BLaER1 (cell line): ENCODE data around the gene EXOSC3.
"Not testable (repeated sequence)": the region's sequence is repeated elsewhere in the genome, so short reads cannot be mapped to it uniquely, and the experiment has no call there.

Source experiments
- H3K27ac ChIP-seq: shearing (Covaris generic); formaldehyde crosslinking; 2 replicates; pipeline ENCODE4 v1.8.1; 2022
- H3K27me3 ChIP-seq: shearing (Covaris generic); formaldehyde crosslinking; 2 replicates; pipeline ENCODE4 v1.8.1; 2022
- H3K36me3 ChIP-seq: shearing (Covaris generic); formaldehyde crosslinking; 2 replicates; pipeline ENCODE4 v1.8.1; 2022
- H3K4me1 ChIP-seq: shearing (Covaris generic); formaldehyde crosslinking; 2 replicates; pipeline ENCODE4 v1.8.1; 2022
- H3K4me2 ChIP-seq: shearing (Covaris generic); formaldehyde crosslinking; 2 replicates; pipeline ENCODE4 v1.8.1; 2022
- H3K4me3 ChIP-seq: shearing (Covaris generic); formaldehyde crosslinking; 2 replicates; pipeline ENCODE4 v1.8.1; 2022
- H3K9ac ChIP-seq: shearing (Covaris generic); formaldehyde crosslinking; 2 replicates; pipeline ENCODE4 v1.8.1; 2022
- H3K9me3 ChIP-seq: shearing (Covaris generic); formaldehyde crosslinking; 2 replicates; pipeline ENCODE4 v1.8.1; 2022
- H4K20me1 ChIP-seq: shearing (Covaris generic); formaldehyde crosslinking; 2 replicates; pipeline ENCODE4 v1.8.1; 2022
- Cebpa-rat ChIP-seq: shearing (Covaris generic); IDR thresholded peaks from 2 replicates; pipeline ENCODE4 v1.8.1; 2022

The EXOSC3 gene

DNA sequence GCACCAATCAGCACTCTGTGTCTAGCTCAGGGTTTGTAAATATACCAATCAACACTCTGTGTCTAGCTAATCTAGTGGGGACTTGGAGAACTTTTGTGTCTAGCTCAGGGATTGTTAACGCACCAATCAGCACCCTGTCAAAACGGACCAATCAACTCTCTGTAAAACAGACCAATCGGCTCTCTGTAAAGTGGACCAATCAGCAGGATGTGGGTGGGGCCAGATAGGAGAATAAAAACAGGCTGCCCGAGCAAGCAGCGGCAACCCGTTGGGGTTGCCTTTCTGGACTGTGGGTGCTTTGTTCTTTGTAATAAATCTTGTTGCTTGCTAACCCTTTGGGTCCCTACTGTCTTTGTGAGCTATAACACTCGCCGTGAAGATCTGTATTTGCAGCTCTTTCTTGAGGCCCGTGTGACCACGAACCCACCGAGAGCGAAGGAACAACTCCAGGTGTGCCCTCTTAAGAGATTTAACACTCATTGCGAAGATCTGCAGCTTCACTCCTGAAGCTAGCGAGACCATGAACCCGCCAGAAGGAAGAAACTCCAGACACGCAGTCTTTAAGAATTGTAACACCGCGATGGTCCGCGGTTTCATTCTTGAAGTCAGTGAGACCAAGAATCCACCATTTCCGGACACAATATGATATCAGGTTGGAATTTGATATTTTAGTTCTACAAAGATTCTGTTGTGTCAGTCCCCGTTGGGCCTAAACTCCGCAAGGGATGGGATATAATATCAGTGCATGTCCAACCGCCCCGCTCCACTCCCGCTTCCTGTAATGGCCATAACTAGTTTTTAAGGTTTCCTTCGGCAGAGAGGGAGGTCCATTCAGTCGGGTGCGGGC, 32.0 kb downstream of the EXOSC3 start:
- Histone ChIP-seq H3K27ac (peak overlapping the region; percentile 88), H3K27me3 (no peaks in the 10 kb centered on the region), H3K9ac (peak overlapping the region; percentile 88), H3K4me3 (peak overlapping the region; percentile 81), H3K36me3 (peaks cover 9% of the 10 kb centered on the region; the same call in 1 of the 2 replicates), H3K4me2 (peak overlapping the region; percentile 88), H3K4me1 (peaks cover 13% of the 10 kb centered on the region), H4K20me1 (no peaks in the 10 kb centered on the region), H3K9me3 (no peaks in the 10 kb centered on the region; the same call in 1 of the 2 replicates)
- TF ChIP-seq Cebpa-rat = no peak

DNA sequence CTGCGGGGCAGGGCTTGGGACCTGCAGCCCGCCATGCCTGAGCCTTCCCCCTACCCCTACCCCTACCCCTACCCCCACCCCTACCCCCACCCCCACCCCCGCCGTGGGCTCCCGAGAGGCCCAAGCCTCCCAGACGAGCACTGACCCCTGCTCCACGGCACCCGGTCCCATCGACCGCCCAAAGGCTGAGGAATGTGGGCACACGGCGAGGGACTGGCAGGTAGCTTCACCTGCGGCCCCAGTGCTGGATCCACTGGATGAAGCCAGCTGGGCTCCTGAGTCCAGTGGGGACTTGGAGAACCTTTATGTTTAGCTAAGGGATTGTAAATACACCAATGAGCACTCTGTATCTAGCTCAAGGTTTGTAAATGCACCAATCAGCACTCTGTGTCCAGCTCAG, 32.8 kb downstream of the EXOSC3 start:
- not testable (repeated sequence) for H3K4me3 ChIP-seq, H3K9ac ChIP-seq, H3K4me2 ChIP-seq, H3K27ac ChIP-seq, H3K27me3 ChIP-seq, H3K36me3 ChIP-seq, H3K9me3 ChIP-seq, H4K20me1 ChIP-seq
- peaks cover 20% of the 10 kb centered on the region for H3K4me1 ChIP-seq

DNA sequence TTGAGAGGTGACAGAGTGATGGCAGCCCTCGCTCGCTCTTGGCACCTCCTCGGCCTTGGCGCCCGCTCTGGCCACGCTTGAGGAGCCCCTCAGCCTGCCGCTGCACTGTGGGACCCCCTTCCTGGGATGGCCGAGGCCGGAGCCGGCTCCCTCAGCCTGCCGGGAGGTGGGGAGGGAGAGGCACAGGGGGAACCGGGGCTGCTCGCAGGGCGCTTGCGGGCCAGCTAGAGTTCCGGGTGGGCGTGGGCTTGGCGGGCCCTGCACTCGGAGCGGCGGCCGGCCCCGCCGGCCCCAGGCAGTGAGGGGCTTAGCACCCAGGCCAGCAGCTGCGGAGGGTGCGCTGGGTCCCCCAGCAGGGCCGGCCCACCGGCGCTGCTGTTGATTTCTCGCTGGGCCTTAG, 33.2 kb downstream of the EXOSC3 start:
- not testable (repeated sequence) for H4K20me1 ChIP-seq, H3K9me3 ChIP-seq, H3K27ac ChIP-seq, H3K27me3 ChIP-seq, H3K4me3 ChIP-seq, H3K4me2 ChIP-seq, H3K36me3 ChIP-seq, H3K9ac ChIP-seq
- H3K4me1 ChIP-seq = peaks cover 25% of the 10 kb centered on the region

DNA sequence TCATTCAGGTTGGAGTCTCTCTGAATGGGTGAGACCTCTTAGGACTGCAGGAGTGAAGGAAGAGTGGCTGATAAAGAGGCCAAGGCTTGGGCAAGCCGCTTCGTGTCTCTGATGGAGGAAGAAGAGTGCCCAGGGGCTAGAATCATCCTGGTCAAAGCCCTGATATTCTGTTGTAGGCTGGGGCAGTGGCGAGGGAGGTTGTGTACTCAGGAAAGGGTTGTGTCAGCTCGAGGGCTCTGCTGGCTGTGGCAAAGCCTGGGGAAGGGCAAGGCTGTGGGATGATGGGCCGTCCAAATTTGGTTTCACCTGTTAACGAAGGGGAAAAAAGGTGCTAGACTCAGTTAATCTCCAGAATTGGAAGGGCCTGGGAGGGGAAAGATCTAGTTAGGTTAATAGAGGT, 33.7 kb downstream of the EXOSC3 start:
- Histone ChIP-seq H3K27me3 (no peaks in the 10 kb centered on the region), H3K36me3 (no peaks in the 10 kb centered on the region), H3K27ac (no peak overlapping the region), H3K9ac (no peak overlapping the region), H4K20me1 (peaks cover 7% of the 10 kb centered on the region; the same call in 1 of the 2 replicates), H3K9me3 (no peaks in the 10 kb centered on the region; the same call in 1 of the 2 replicates), H3K4me1 (peaks cover 30% of the 10 kb centered on the region), H3K4me2 (no peak overlapping the region), H3K4me3 (no peak overlapping the region)
- TF ChIP-seq Cebpa-rat = no peak

DNA sequence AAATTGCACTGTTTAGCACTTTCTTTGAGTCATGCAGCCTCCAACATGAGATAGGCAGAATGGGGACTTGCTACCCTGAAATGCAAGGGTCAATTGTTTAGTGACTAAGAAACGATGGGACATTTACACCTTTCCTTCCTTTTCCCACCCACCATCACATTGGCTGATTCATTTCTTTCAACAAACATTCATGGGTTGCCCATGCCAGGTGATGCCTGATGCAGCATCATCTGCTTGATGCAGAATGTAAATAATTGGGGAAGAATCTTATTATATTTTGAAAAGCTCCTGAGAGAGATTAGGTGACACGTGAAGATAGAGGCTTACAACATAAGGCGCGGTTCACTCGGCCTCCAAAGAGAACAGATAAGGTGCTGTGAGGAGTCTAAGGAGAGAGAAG, 35.7 kb downstream of the EXOSC3 start:
- Histone ChIP-seq H4K20me1 (peaks cover 13% of the 10 kb centered on the region; the same call in 1 of the 2 replicates), H3K27ac (no peak overlapping the region), H3K9ac (no peak overlapping the region), H3K4me2 (no peak overlapping the region), H3K9me3 (no peaks in the 10 kb centered on the region; the same call in 1 of the 2 replicates), H3K4me3 (no peak overlapping the region), H3K36me3 (no peaks in the 10 kb centered on the region), H3K27me3 (no peaks in the 10 kb centered on the region), H3K4me1 (peaks cover 38% of the 10 kb centered on the region)
- TF ChIP-seq Cebpa-rat = no peak

DNA sequence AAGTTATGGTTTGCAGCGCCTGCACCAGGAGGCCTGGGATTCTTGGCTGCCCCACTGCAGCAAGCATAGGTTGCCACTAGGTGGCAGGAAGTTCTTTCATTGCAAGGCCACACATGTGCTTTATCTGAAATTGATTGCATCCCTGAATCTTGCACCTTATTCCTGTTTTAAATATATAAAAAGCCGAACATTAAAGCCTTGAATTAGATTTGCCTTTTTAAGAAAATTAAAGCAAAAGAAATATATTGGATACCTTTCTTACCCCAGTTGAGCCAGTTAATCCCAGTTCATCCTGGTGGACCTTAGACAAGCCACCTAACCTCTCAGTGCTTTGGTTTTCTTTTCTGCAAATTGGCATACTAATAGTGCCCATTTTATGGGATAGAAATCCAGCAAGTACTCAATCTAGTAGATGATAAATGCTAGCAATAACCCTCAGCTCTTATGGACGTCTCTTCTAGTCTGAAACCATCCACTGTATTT, 37.6 kb downstream of the EXOSC3 start:
- Histone ChIP-seq H3K4me2 (peak overlapping the region; percentile 79; the same call in 1 of the 2 replicates), H3K4me1 (peaks cover 38% of the 10 kb centered on the region), H3K9ac (no peak overlapping the region), H4K20me1 (peaks cover 13% of the 10 kb centered on the region; the same call in 1 of the 2 replicates), H3K27ac (no peak overlapping the region), H3K27me3 (no peaks in the 10 kb centered on the region), H3K4me3 (no peak overlapping the region), H3K36me3 (no peaks in the 10 kb centered on the region), H3K9me3 (no peaks in the 10 kb centered on the region)
- TF ChIP-seq Cebpa-rat = no peak

DNA sequence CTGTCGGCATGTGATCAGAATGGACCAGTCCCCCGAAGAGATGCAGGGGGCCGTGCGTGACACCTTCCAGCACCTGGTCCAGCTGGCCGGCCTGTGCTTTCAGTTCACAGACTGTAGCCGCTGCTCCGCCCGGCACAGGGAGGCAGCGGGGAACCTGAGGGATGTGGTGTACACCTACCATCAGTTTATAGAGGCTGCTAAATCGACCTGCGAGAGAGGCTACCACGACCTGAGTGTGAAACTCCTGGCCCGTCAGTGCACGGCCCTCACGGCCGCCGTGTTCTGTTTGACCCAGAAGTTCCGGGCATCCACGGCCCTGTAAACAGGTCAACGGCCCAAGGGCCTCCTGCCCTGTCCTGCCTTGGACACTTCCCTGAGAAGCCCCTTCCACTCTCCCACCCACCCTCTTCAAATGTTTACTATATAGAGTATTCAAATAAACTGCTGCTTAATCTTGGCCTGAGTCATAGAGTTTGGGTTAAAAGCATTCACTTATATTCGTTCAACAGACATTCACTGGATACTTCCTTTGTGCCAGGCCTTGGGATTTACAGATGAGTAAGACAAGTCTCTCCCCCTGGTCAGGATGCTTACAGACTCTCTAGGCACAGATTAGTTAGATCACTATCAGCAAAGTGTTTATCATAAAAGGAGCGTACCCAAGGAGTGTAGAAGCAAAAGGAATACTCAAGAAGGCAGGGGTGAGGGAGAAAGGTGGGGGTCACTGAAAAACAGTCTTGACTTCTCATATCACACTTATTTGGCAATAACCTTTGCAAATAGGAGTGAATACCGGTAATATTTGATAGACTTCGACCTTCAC, 38.2 kb downstream of the EXOSC3 start:
- no peak overlapping the region for H3K4me3 ChIP-seq
- H3K9ac ChIP-seq = no peak overlapping the region
- no peak for TF ChIP-seq Cebpa-rat
- H4K20me1 ChIP-seq = peaks cover 13% of the 10 kb centered on the region; the same call in 1 of the 2 replicates
- H3K27ac ChIP-seq = no peak overlapping the region
- H3K4me2 ChIP-seq = peak overlapping the region; percentile 79
- H3K9me3 ChIP-seq = no peaks in the 10 kb centered on the region
- peaks cover 38% of the 10 kb centered on the region for H3K4me1 ChIP-seq
- H3K27me3 ChIP-seq = no peaks in the 10 kb centered on the region
- H3K36me3 ChIP-seq = no peaks in the 10 kb centered on the region

DNA sequence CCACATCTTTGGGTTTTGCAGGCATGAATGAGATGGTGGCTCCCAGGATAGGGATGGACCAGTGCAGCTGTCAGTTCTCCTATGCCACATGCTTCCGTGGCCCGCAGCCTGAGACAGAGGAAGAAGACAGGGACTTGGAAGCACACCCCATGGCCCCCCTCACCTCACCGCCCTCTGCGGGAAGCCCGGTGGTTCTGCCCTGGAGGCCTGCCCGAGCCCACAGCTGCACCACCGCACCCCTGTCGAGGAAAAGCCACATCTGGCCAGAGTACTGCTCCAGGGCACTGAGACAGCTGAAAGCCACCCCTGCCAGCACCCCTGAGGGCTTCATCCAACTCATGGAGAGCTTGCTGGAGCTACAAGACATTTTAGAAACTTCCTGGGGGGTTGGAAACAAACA, 38.9 kb downstream of the EXOSC3 start:
- no peak for TF ChIP-seq Cebpa-rat
- H3K4me3 ChIP-seq = no peak overlapping the region
- no peaks in the 10 kb centered on the region for H3K36me3 ChIP-seq
- peaks cover 13% of the 10 kb centered on the region; the same call in 1 of the 2 replicates for H4K20me1 ChIP-seq
- H3K27ac ChIP-seq = 0 out of 2 replicates have a peak overlapping the region, but pooled peaks have one; percentile 35
- H3K27me3 ChIP-seq = no peaks in the 10 kb centered on the region
- peaks cover 38% of the 10 kb centered on the region for H3K4me1 ChIP-seq
- H3K4me2 ChIP-seq = peak overlapping the region; percentile 79
- no peak overlapping the region for H3K9ac ChIP-seq
- no peaks in the 10 kb centered on the region for H3K9me3 ChIP-seq

DNA sequence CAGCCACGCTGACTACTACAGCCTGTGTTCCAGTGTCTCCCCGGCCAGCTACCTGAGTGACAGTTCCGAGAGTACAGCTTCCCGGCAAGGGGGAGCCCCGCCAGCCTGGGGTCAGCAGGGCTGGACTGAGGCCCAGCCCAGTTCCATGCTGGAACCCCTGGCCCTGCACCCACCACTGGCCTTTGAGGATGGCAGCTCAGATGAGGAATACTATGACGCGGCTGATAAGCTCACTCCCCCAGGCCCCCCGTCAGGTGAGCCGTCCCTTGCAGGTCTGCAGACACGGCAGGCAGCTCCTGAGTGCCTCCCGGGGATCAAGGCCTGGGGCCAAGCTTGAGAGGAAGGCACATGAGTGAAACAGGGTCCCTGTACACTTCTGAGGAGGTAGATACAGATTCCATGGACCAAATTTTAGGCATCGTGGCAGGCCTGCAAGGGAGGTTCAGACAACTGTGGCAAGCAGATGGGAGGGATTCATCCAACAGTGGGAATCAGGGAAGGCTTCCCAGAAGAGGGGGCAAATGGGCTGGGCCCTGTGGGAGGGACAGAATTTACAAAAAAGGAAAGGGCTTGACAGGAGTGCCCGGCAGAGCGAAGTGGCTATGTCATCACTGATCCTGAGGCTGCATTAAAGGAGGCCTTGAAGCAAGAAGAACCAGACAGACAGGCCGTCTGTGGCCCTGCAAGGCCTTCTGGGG, 44.1 kb downstream of the EXOSC3 start:
- H3K36me3 ChIP-seq = peaks cover 8% of the 10 kb centered on the region; the same call in 1 of the 2 replicates
- peaks cover 18% of the 10 kb centered on the region for H3K4me1 ChIP-seq
- no peak overlapping the region for H3K27ac ChIP-seq
- no peak overlapping the region for H3K4me2 ChIP-seq
- no peaks in the 10 kb centered on the region for H3K9me3 ChIP-seq
- no peaks in the 10 kb centered on the region for H3K27me3 ChIP-seq
- H3K4me3 ChIP-seq = no peak overlapping the region
- 0 out of 2 replicates have a peak, but pooled peaks cover 1% of the 10 kb centered on the region for H4K20me1 ChIP-seq
- TF ChIP-seq Cebpa-rat = no peak
- H3K9ac ChIP-seq = no peak overlapping the region
